ENCODE data around the gene RBM19.

- TF ChIP-seq POLR2A (IDR thresholded peaks at IDR 0.05; ENCODE audit: low read depth, low read length) (no peak), CTCF (conservative IDR thresholded peaks at IDR 0.05; ENCODE audit: low read depth, low read length) (no peak)
Measured at GRCh38 chr12:113994051-113994450, 27.9 kb upstream of the RBM19 start.
